22Rv1 (cell line): ENCODE measurements around the gene BMPER.

ENCODE experiments used
- ZFX ChIP-seq: fragments of 450-650 bp; IDR thresholded peaks from 2 replicates; pipeline ENCODE4 v1.6.1; 2017; ENCODE audit warnings: antibody characterized with exemption, borderline replicate concordance
- TF ChIP-seq, protein P1 (sequence below): fragments of 450-650 bp; IDR thresholded peaks from 2 replicates; pipeline ENCODE4 v1.5.1; 2017; ENCODE audit warnings: mild to moderate bottlenecking

DNA sequence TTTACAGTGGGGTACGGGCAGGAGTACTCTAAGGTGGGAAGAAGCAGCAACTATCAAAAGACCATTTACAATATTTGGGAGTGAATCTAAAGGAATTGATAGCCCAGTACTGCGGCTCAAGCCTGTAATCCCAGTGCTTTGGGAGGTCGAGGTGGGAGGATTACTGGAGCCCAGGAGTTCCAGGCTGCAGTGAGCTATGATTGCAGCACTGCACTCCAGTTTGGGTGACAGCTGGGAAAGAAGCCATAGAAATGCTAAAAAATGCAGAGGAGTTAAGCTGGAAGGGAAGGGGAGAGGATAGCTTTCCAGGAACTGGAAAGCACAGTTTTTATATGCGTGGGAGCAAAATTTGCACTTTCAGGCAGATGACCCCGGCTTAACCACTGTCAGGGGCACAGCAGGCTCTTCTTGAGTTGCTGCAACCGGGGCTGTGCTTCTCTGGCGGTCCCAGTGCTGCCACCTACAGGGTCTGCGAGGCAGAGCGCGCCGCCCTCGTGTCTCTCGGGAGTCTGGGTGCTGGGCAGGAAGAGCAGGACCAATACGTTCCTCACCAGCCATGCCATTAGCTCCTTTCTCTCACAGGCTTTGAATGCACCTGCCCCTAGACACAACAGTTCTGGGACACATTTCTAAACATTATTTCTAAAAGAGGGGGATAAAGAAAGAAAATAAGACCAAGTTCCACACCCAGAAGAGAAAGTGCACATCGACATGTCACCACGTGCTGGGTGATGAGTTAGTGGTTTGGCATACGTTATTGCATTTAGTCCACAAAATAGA is 10.1 kb upstream of the BMPER start:
- TF ChIP-seq, protein P1, sequence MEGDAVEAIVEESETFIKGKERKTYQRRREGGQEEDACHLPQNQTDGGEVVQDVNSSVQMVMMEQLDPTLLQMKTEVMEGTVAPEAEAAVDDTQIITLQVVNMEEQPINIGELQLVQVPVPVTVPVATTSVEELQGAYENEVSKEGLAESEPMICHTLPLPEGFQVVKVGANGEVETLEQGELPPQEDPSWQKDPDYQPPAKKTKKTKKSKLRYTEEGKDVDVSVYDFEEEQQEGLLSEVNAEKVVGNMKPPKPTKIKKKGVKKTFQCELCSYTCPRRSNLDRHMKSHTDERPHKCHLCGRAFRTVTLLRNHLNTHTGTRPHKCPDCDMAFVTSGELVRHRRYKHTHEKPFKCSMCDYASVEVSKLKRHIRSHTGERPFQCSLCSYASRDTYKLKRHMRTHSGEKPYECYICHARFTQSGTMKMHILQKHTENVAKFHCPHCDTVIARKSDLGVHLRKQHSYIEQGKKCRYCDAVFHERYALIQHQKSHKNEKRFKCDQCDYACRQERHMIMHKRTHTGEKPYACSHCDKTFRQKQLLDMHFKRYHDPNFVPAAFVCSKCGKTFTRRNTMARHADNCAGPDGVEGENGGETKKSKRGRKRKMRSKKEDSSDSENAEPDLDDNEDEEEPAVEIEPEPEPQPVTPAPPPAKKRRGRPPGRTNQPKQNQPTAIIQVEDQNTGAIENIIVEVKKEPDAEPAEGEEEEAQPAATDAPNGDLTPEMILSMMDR, result peak; percentile 99
- TF ChIP-seq ZFX, result no peak
